ENCODE results near the gene MYLK4.

MYLK4 gene

DNA sequence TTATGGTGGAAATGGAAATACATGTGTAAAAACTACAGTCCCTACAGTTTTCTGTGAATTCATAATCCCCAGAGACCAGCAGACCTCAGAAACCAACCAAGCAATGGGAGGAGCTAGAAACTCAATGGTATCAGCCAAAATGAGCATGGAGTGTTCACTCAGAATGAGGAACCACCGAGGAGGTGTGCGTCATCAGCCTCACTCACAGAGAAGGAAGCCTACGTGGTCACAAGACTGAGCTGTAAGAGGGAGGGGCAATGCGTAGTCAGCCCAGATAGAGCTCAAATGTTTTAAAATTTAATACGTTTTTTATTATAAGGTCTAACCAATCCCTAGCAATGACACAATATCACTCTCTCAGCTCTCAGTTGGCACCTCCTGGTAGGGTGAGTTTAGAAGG, 17.4 kb downstream of the MYLK4 start:
- H2AFZ ChIP-seq (ENCODE audit: insufficient read depth, low read length, poor library complexity): no peak overlapping the region
- H3K14ac ChIP-seq (ENCODE audit: low read length): no peak overlapping the region
- H3K23ac ChIP-seq (ENCODE audit: low read length): no peak overlapping the region
- H2AK5ac ChIP-seq (ENCODE audit: low read length): no peak overlapping the region
- no peak overlapping the region for H4K8ac ChIP-seq (ENCODE audit: low read depth, low read length)
- no peak overlapping the region for H3K9ac ChIP-seq (ENCODE audit: low read length)
- no peaks in the 10 kb centered on the region for H3K27me3 ChIP-seq (ENCODE audit: insufficient read depth, low read length)
- H2BK120ac ChIP-seq (ENCODE audit: insufficient read depth, low read length, poor library complexity): no peak overlapping the region
- H3K4ac ChIP-seq (ENCODE audit: low read depth, low read length): no peak overlapping the region
- no peak overlapping the region for H3K18ac ChIP-seq (ENCODE audit: low read length)
- no peak overlapping the region for H2BK12ac ChIP-seq (ENCODE audit: low read length)
- no peak overlapping the region for H2BK5ac ChIP-seq (ENCODE audit: low read depth, low read length, poor library complexity)
- H3K79me1 ChIP-seq (ENCODE audit: low read length): no peaks in the 10 kb centered on the region
- H4K12ac ChIP-seq (ENCODE audit: low read depth, low read length): no peak overlapping the region
- no peak overlapping the region for H3K4me3 ChIP-seq (ENCODE audit: low read depth, low read length)
- H3K4me1 ChIP-seq (ENCODE audit: control insufficient read depth in 1 of 2, insufficient read depth in 2 of 2, low read length in 2 of 2): no peaks in the 10 kb centered on the region
- no peak overlapping the region for H4K91ac ChIP-seq (ENCODE audit: low read depth, low read length)
- H3K36me3 ChIP-seq (ENCODE audit: control insufficient read depth in 1 of 2, insufficient read depth in 2 of 2, low read length in 2 of 2): no peaks in the 10 kb centered on the region
- no CpG with 5 or more reads among the region's 5 CpGs for WGBS (ENCODE audit: extremely low coverage, insufficient coverage, insufficient read length)
- no peaks in the 10 kb centered on the region for H3K9me3 ChIP-seq (ENCODE audit: insufficient read depth, low read depth, low read length)
- H3K4me2 ChIP-seq (ENCODE audit: low read length): no peak overlapping the region
- H3K79me2 ChIP-seq (ENCODE audit: control insufficient read depth, insufficient read depth, low read length, poor library complexity): no peaks in the 10 kb centered on the region
- peak; percentile 32 to 41 for DNase-seq
- H3K27ac ChIP-seq (ENCODE audit: low read depth, low read length): no peak overlapping the region

DNA sequence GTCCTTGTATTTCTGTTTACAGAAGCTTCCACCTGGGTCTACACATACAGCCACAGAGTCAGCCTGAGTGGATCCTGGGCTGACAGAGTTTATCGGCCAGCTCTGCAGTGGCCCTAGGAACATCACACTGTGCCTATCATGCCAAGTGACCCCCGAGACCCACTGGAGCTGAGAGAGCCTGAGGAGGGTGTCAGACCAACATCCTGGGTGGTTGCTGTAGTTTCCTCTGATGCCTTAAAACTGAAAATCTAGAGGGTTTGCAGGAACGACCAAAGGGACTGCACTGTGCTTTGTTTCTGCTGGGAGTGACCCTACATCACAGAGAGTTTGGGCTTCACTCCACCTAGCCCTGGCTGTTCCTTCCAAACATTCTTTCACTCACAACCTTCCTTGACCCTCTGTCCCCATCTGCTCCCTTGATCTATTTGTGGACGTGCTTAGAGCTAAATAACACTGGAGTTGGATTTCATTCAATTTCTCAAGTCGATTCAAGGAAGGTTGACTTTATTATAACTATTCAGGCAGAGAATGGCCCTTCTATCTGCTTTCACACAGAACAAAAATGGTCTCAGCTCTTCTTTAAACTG, 18.1 kb downstream of the MYLK4 start:
- H2AK5ac ChIP-seq (ENCODE audit: low read length): no peak overlapping the region
- no CpG with 5 or more reads among the region's 5 CpGs for WGBS (ENCODE audit: extremely low coverage, insufficient coverage, insufficient read length)

DNA sequence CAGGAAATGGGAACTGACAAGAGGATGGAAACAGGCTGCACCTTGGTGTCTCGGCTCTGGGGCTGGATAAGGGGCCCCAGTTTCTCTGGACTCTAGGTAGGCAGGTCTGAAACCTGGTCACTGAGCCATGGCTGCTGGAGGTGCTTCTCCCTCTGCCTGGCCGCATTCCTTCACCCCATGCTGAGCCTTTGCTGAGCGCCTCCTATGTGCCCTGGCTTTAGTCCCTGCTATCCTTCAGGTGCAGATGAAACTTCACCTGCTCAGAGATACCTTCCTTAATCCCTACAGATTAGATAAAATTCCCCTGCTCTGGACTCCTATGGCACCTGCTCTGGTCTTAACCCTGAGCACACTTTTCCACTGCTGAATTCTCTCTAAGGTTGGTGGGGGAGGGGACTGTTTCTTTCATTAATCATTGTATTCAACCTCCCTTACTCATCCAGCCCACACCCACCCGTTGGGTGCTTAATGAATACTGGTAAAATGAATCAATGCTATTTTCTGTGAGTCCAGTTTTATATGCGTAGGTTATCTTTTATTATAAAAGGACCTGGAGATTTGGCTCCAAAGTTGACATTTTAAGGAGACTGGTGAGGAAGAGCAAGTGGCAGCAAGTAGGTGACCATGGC, 19.3 kb downstream of the MYLK4 start:
- H3K14ac ChIP-seq (ENCODE audit: low read length): no peak overlapping the region
- H2BK5ac ChIP-seq (ENCODE audit: low read depth, low read length, poor library complexity): no peak overlapping the region
- no peaks in the 10 kb centered on the region for H3K27me3 ChIP-seq (ENCODE audit: insufficient read depth, low read length)
- no peak overlapping the region for H3K23ac ChIP-seq (ENCODE audit: low read length)
- no peak overlapping the region for H3K9ac ChIP-seq (ENCODE audit: low read length)
- no peak overlapping the region for H3K4me3 ChIP-seq (ENCODE audit: low read depth, low read length)
- no peaks in the 10 kb centered on the region for H3K36me3 ChIP-seq (ENCODE audit: control insufficient read depth in 1 of 2, insufficient read depth in 2 of 2, low read length in 2 of 2)
- H4K8ac ChIP-seq (ENCODE audit: low read depth, low read length): no peak overlapping the region
- no peak for DNase-seq
- no peak overlapping the region for H2BK12ac ChIP-seq (ENCODE audit: low read length)
- peaks cover 2% of the 10 kb centered on the region for H3K79me1 ChIP-seq (ENCODE audit: low read length)
- no peaks in the 10 kb centered on the region for H3K79me2 ChIP-seq (ENCODE audit: control insufficient read depth, insufficient read depth, low read length, poor library complexity)
- no peaks in the 10 kb centered on the region for H3K9me3 ChIP-seq (ENCODE audit: insufficient read depth, low read depth, low read length)
- no peak overlapping the region for H3K18ac ChIP-seq (ENCODE audit: low read length)
- no peak overlapping the region for H2AK5ac ChIP-seq (ENCODE audit: low read length)
- H2AFZ ChIP-seq (ENCODE audit: insufficient read depth, low read length, poor library complexity): no peak overlapping the region
- no peak overlapping the region for H3K27ac ChIP-seq (ENCODE audit: low read depth, low read length)
- no CpG with 5 or more reads among the region's 5 CpGs for WGBS (ENCODE audit: extremely low coverage, insufficient coverage, insufficient read length)
- H4K91ac ChIP-seq (ENCODE audit: low read depth, low read length): no peak overlapping the region
- H3K4me2 ChIP-seq (ENCODE audit: low read length): no peak overlapping the region
- no peak overlapping the region for H2BK120ac ChIP-seq (ENCODE audit: insufficient read depth, low read length, poor library complexity)
- no peak overlapping the region for H3K4ac ChIP-seq (ENCODE audit: low read depth, low read length)
- no peak overlapping the region for H4K12ac ChIP-seq (ENCODE audit: low read depth, low read length)
- H3K4me1 ChIP-seq (ENCODE audit: control insufficient read depth in 1 of 2, insufficient read depth in 2 of 2, low read length in 2 of 2): no peaks in the 10 kb centered on the region

More for the DNA sequence above, 18.1 kb downstream of the MYLK4 start:
- Histone ChIP-seq H3K18ac (ENCODE audit: low read length) (no peak overlapping the region), H3K4me3 (ENCODE audit: low read depth, low read length) (no peak overlapping the region), H2BK12ac (ENCODE audit: low read length) (no peak overlapping the region), H2BK5ac (ENCODE audit: low read depth, low read length, poor library complexity) (no peak overlapping the region), H3K4me2 (ENCODE audit: low read length) (no peak overlapping the region), H3K4me1 (ENCODE audit: control insufficient read depth in 1 of 2, insufficient read depth in 2 of 2, low read length in 2 of 2) (no peaks in the 10 kb centered on the region), H4K91ac (ENCODE audit: low read depth, low read length) (no peak overlapping the region), H3K9ac (ENCODE audit: low read length) (no peak overlapping the region), H3K9me3 (ENCODE audit: insufficient read depth, low read depth, low read length) (no peaks in the 10 kb centered on the region), H2AFZ (ENCODE audit: insufficient read depth, low read length, poor library complexity) (no peak overlapping the region), H4K8ac (ENCODE audit: low read depth, low read length) (no peak overlapping the region), H3K27me3 (ENCODE audit: insufficient read depth, low read length) (no peaks in the 10 kb centered on the region), H3K4ac (ENCODE audit: low read depth, low read length) (no peak overlapping the region), H3K36me3 (ENCODE audit: control insufficient read depth in 1 of 2, insufficient read depth in 2 of 2, low read length in 2 of 2) (no peaks in the 10 kb centered on the region), H3K23ac (ENCODE audit: low read length) (no peak overlapping the region), H3K14ac (ENCODE audit: low read length) (no peak overlapping the region), H3K79me1 (ENCODE audit: low read length) (no peaks in the 10 kb centered on the region), H4K12ac (ENCODE audit: low read depth, low read length) (no peak overlapping the region), H3K27ac (ENCODE audit: low read depth, low read length) (no peak overlapping the region), H3K79me2 (ENCODE audit: control insufficient read depth, insufficient read depth, low read length, poor library complexity) (no peaks in the 10 kb centered on the region), H2BK120ac (ENCODE audit: insufficient read depth, low read length, poor library complexity) (no peak overlapping the region)
- DNase-seq: no peak

DNA sequence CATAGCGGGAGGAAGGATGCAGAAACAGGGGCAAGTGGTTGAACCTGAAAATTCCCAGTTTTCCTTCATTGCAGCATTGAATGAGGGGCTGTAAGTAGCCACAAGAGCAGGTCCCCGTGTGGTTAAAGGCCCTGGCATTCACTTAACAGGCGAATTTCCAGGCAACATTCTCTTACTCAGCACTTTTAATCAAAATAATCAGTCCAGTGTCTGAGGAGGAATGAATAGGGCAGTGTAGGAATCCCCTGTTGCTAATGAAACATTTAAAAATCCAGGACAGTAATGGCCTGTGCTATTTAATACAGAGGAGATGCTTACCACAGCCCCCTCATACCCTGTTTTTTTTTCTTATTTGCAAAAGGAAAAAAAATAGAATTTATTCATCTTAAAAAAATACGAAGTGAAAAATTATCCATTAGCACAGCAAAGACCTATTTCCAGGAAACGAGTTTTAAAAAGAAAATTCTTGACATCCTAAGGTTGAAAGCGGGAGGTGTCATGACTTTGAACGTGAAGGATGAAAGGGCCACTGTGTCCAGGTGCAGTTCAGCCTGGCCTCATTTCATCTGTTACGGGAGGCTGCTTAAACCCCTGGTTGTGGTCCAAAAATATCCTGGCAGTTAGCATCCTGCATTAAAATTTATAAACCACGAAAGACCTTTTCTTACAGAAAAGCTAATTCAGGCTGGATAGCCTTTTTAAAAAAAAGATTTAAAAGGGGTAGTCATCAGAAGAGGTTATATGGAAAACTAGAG, 20.2 kb downstream of the MYLK4 start:
- no peak overlapping the region for H3K4me3 ChIP-seq (ENCODE audit: low read depth, low read length)
- no peaks in the 10 kb centered on the region for H3K9me3 ChIP-seq (ENCODE audit: insufficient read depth, low read depth, low read length)
- H3K27me3 ChIP-seq (ENCODE audit: insufficient read depth, low read length): no peaks in the 10 kb centered on the region
- no peak overlapping the region for H3K18ac ChIP-seq (ENCODE audit: low read length)
- peaks cover 0 to 3% of the 10 kb centered on the region in 2 experiments for H3K4me1 ChIP-seq (ENCODE audit: control insufficient read depth in 1 of 2, insufficient read depth in 2 of 2, low read length in 2 of 2)
- H3K4ac ChIP-seq (ENCODE audit: low read depth, low read length): no peak overlapping the region
- H4K12ac ChIP-seq (ENCODE audit: low read depth, low read length): no peak overlapping the region
- H3K14ac ChIP-seq (ENCODE audit: low read length): no peak overlapping the region
- no peak overlapping the region for H2AK5ac ChIP-seq (ENCODE audit: low read length)
- H3K79me1 ChIP-seq (ENCODE audit: low read length): peaks cover 2% of the 10 kb centered on the region
- no peak overlapping the region for H3K4me2 ChIP-seq (ENCODE audit: low read length)
- no peak overlapping the region for H2BK5ac ChIP-seq (ENCODE audit: low read depth, low read length, poor library complexity)
- no peak overlapping the region for H2BK120ac ChIP-seq (ENCODE audit: insufficient read depth, low read length, poor library complexity)
- no peak overlapping the region for H3K27ac ChIP-seq (ENCODE audit: low read depth, low read length)
- WGBS (ENCODE audit: extremely low coverage, insufficient coverage, insufficient read length): no CpG with 5 or more reads among the region's 9 CpGs
- H3K79me2 ChIP-seq (ENCODE audit: control insufficient read depth, insufficient read depth, low read length, poor library complexity): no peaks in the 10 kb centered on the region
- H4K91ac ChIP-seq (ENCODE audit: low read depth, low read length): no peak overlapping the region
- no peak overlapping the region for H4K8ac ChIP-seq (ENCODE audit: low read depth, low read length)
- no peak overlapping the region for H3K9ac ChIP-seq (ENCODE audit: low read length)
- H3K23ac ChIP-seq (ENCODE audit: low read length): no peak overlapping the region
- no peak overlapping the region for H2BK12ac ChIP-seq (ENCODE audit: low read length)
- H2AFZ ChIP-seq (ENCODE audit: insufficient read depth, low read length, poor library complexity): no peak overlapping the region
- H3K36me3 ChIP-seq (ENCODE audit: control insufficient read depth in 1 of 2, insufficient read depth in 2 of 2, low read length in 2 of 2): no peaks in the 10 kb centered on the region
- no peak for DNase-seq

Measured in trophoblast cell (in vitro differentiated cells and primary cell).